Smooth muscle cell (in vitro differentiated cells): Measurements from ENCODE around the gene ABR. TPM values are rescaled to one million over a fixed set of nuclear protein-coding genes. Genes with fewer than 3 reads are reported as not detected.

Experiments used
- DNase-seq: peaks from one replicate; lab custom pipeline; 2025; ENCODE audit not compliant: unreplicated experiment; lab: John Stamatoyannopoulos, UW
- H2AFZ ChIP-seq: fragments of 200-600 bp; sonication (generic); 2 replicates; pipeline ENCODE4 v1.6.0; 2016; ENCODE audit warnings: antibody characterized with exemption, low read depth, mild to moderate bottlenecking
- H3F3A ChIP-seq: fragments of 200-600 bp; sonication (generic); 2 replicates; pipeline ENCODE4 v1.6.0; 2017; ENCODE audit warnings: antibody characterized with exemption, low read depth
- H3K27ac ChIP-seq: fragments of 200-600 bp; sonication (generic); 2 replicates; pipeline ENCODE4 v1.5.1; 2016; ENCODE audit warnings: low read depth, mild to moderate bottlenecking
- H3K27me3 ChIP-seq: fragments of 200-600 bp; sonication (generic); 2 replicates; pipeline ENCODE4 v1.6.1; 2016; ENCODE audit warnings: low read depth, mild to moderate bottlenecking
- H3K36me3 ChIP-seq: fragments of 200-600 bp; sonication (generic); 2 replicates; pipeline ENCODE4 v1.5.1; 2016; ENCODE audit warnings: low read depth
- H3K4me1 ChIP-seq: fragments of 200-600 bp; sonication (generic); 2 replicates; pipeline ENCODE4 v1.5.1; 2016; ENCODE audit warnings: low read depth
- H3K4me2 ChIP-seq: fragments of 200-600 bp; sonication (generic); 2 replicates; pipeline ENCODE4 v1.6.0; 2016; ENCODE audit warnings: mild to moderate bottlenecking
- H3K4me3 ChIP-seq: fragments of 200-600 bp; sonication (generic); 2 replicates; pipeline ENCODE4 v1.5.1; 2016; ENCODE audit warnings: mild to moderate bottlenecking
- H3K79me2 ChIP-seq: fragments of 200-600 bp; sonication (generic); 2 replicates; pipeline ENCODE4 v1.6.0; 2016; ENCODE audit warnings: low read depth, mild to moderate bottlenecking
- H3K9ac ChIP-seq: fragments of 200-600 bp; sonication (generic); 2 replicates; pipeline ENCODE4 v1.6.0; 2016; ENCODE audit warnings: low read depth
- H3K9me3 ChIP-seq: fragments of 200-600 bp; sonication (generic); replicated peaks from 2 replicates; pipeline ENCODE4 v1.5.1; 2016; ENCODE audit warnings: low read depth
- H4K20me1 ChIP-seq: fragments of 200-600 bp; sonication (generic); 2 replicates; pipeline ENCODE4 v1.6.0; 2016; ENCODE audit warnings: low read depth
- CTCF ChIP-seq: fragments of 200-600 bp; sonication (generic); IDR thresholded peaks from 2 replicates; pipeline ENCODE4 v1.5.1; 2017; ENCODE audit warnings: borderline replicate concordance, mild to moderate bottlenecking, antibody characterized with exemption; ENCODE audit not compliant: insufficient read depth, poor library complexity, severe bottlenecking
- WGBS: methylation state at CpG from one replicate; pipeline ENCODE4 v1.1.7; 2016; ENCODE audit warnings: low lambda C conversion rate; 5-methylcytosine and 5-hydroxymethylcytosine counted together
- polyA plus RNA-seq: library from polyadenylated mRNA; unstranded; fragments of >200 nt; fragmentation: Nextera tagmentation; extraction: Ambion mirVana; gene quantifications from 2 replicates; pipeline ENCODE4 v1.2.1, GENCODE V29; 2016
- total RNA-seq: library from RNA; depleted of rRNA; stranded (reverse); fragments of >200 nt; gene quantifications from 2 replicates; pipeline ENCODE4 v1.2.3, GENCODE V29; 2014

The ABR gene
- total and polyA plus RNA-seq, 2 experiments from 2014 or later, result 16.1 to 29.1 TPM

- Histone ChIP-seq H2AFZ (no peak overlapping the region), H3K27me3 (no peaks in the 10 kb centered on the region), H3K36me3 (no peaks in the 10 kb centered on the region), H3K79me2 (no peaks in the 10 kb centered on the region), H3K4me1 (peaks cover 7% of the 10 kb centered on the region), H3K9ac (peak overlapping the region; percentile 4), H4K20me1 (no peaks in the 10 kb centered on the region), H3K4me3 (no peak overlapping the region), H3K9me3 (no peaks in the 10 kb centered on the region), H3K27ac (peak overlapping the region; percentile 46), H3K4me2 (peak overlapping the region; percentile 40), H3F3A (peaks cover 5% of the 10 kb centered on the region)
- peak; percentile 59 for DNase-seq
- 41% methylated on average over 17 of the region's 17 CpGs for WGBS
- no peak for TF ChIP-seq CTCF
Measured at GRCh38 chr17:1197781-1198490, 18.2 kb upstream of the ABR start.

GRCh38 chr17:1197379-1197778, 17.6 kb upstream of the ABR start:
- Histone ChIP-seq H3K27ac (peak overlapping the region; percentile 46), H2AFZ (no peak overlapping the region), H3K4me1 (peaks cover 7% of the 10 kb centered on the region), H3K9ac (peak overlapping the region; percentile 4), H3K4me3 (no peak overlapping the region), H3K4me2 (peak overlapping the region; percentile 48), H4K20me1 (no peaks in the 10 kb centered on the region), H3K27me3 (no peaks in the 10 kb centered on the region), H3K9me3 (no peaks in the 10 kb centered on the region), H3F3A (peaks cover 4% of the 10 kb centered on the region), H3K79me2 (no peaks in the 10 kb centered on the region), H3K36me3 (no peaks in the 10 kb centered on the region)
- DNase-seq, result peak; percentile 59
- TF ChIP-seq CTCF, result no peak
- WGBS, result 15% methylated on average over 3 of the region's 3 CpGs

- Histone ChIP-seq H3K4me3 (no peak overlapping the region), H4K20me1 (no peaks in the 10 kb centered on the region), H3K27ac (no peak overlapping the region), H3F3A (peaks cover 4% of the 10 kb centered on the region), H2AFZ (no peak overlapping the region), H3K36me3 (no peaks in the 10 kb centered on the region), H3K4me2 (peak overlapping the region; percentile 48), H3K9ac (no peak overlapping the region), H3K4me1 (peaks cover 7% of the 10 kb centered on the region), H3K27me3 (no peaks in the 10 kb centered on the region), H3K9me3 (no peaks in the 10 kb centered on the region), H3K79me2 (no peaks in the 10 kb centered on the region)
- TF ChIP-seq CTCF, result no peak
- no peak for DNase-seq
- 93% methylated on average over 14 of the region's 14 CpGs for WGBS
Measured at GRCh38 chr17:1196946-1197345, 17.2 kb upstream of the ABR start.
